ENCODE results near the gene SREBF1. TPM values are rescaled to one million over a fixed set of nuclear protein-coding genes. Genes with fewer than 3 reads are reported as not detected.

Gene SREBF1
- total RNA-seq, 2 experiments from 2014 or later: 103 to 116 TPM

DNA sequence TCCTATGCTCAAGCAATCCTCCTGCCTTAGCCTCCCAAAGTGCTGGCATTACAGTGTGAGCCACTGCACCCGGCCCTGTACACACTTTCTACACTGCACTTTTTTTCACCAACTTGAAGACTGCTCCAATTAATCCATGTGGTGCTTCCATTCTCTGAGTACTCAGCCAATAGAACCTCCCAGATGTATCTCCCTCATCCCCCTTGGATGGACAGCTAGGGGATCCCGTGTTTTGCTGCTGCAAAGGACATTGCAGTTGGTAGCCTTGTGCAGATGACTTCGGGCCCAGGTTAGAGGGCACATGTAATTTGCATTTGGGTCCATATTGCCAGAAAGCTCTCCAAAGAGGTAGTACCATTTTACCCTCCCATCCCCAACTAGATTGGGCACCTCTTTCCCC is 59.9 kb downstream of the SREBF1 start:
- H3K4me3 Mint-ChIP-seq: no peak overlapping the region
- ATAC-seq: no peak
- H3K4me1 Mint-ChIP-seq (ENCODE audit: low read depth): peaks cover 21% of the 10 kb centered on the region
- H3K36me3 Mint-ChIP-seq (ENCODE audit: low read depth): no peaks in the 10 kb centered on the region
- TF ChIP-seq CTCF (IDR thresholded peaks at IDR 0.05): no peak
- no peak overlapping the region for H3K27ac Mint-ChIP-seq
- H3K9me3 Mint-ChIP-seq: no peaks in the 10 kb centered on the region
- CTCF ChIA-PET: interaction anchor here (1.5 kb wide), 1 partner anchor 19 kb away, joined by 3 read pairs; no protein-coding TSS in a partner anchor
- intact Hi-C loops (cut with micrococcal nuclease): no loop called here
- POLR2A ChIA-PET: interaction anchor here (1.0 kb wide), 1 partner anchor 11 kb away, joined by 3 read pairs; no protein-coding TSS in a partner anchor
- DNase-seq: no peak
- H3K27me3 Mint-ChIP-seq: peaks cover 4% of the 10 kb centered on the region

DNA sequence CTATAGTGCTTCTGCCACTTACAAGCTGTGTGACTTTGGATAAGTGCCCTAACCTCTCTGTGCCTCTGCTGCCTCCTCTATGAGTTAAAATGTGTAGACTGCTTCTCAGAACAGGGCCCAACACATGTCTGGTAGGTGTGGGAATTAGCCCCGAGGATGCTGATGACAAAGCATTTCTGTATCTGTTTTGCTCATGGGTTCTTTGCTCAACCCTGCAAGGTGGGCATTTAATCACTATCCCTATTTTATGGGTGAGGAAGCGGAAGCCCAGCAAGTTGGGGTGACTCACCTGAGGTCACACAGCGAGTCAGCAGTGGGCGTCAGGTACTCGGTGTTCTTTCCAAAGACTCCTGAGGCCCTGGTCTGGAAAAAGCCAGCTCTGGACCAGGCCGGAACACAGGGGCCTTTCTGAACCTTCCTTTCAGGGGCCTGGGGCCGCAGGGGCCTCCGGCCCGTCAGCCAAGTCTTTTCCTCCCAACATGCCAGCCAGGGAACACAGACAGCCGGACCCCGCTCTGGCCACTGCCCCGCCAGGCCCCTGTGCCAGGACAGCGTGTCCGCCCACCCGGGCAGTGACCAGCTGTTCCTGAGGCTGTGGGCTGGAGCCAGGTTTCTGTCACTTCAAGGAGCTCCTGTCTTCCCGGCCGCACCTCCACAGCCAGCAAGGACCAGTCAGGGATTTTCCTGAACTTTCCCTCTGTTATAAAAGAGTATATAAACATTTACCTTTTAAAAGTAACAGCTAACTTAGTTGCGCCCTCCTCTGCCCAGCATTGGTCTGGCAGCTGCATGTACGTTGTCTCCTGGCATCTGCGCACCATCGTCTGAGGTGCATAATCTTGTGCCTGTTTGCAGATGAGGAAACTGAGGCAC is 62.5 kb downstream of the SREBF1 start:
- no peak overlapping the region for H3K4me3 Mint-ChIP-seq
- H3K27me3 Mint-ChIP-seq: no peaks in the 10 kb centered on the region
- DNase-seq (no peak), ATAC-seq (peak; percentile 39)
- ChIA-PET POLR2A (interaction anchor here (1.0 to 1.1 kb wide), 2 partner anchors 32 to 74 kb away, joined by 3 to 4 read pairs; no protein-coding TSS in a partner anchor), CTCF (interaction anchor here (1.3 kb wide), 1 partner anchor 10 kb away, joined by 6 read pairs; no protein-coding TSS in a partner anchor)
- H3K27ac Mint-ChIP-seq: no peak overlapping the region
- H3K36me3 Mint-ChIP-seq (ENCODE audit: low read depth): no peaks in the 10 kb centered on the region
- H3K4me1 Mint-ChIP-seq (ENCODE audit: low read depth): peaks cover 16% of the 10 kb centered on the region
- intact Hi-C loops (cut with micrococcal nuclease): no loop called here
- H3K9me3 Mint-ChIP-seq: no peaks in the 10 kb centered on the region
- no peak for TF ChIP-seq CTCF (IDR thresholded peaks at IDR 0.05)

- ChIA-PET CTCF (no interaction called here), POLR2A (interaction anchor here (1.4 kb wide), 1 partner anchor 11 kb away, joined by 3 read pairs; no protein-coding TSS in a partner anchor)
- TF ChIP-seq CTCF (IDR thresholded peaks at IDR 0.05): no peak
- intact Hi-C loops (cut with micrococcal nuclease): no loop called here
- no peak overlapping the region for H3K4me3 Mint-ChIP-seq
- no peaks in the 10 kb centered on the region for H3K36me3 Mint-ChIP-seq (ENCODE audit: low read depth)
- ATAC-seq (peak; percentile 49), DNase-seq (no peak)
- H3K27me3 Mint-ChIP-seq: no peaks in the 10 kb centered on the region
- no peak overlapping the region for H3K27ac Mint-ChIP-seq
- no peaks in the 10 kb centered on the region for H3K9me3 Mint-ChIP-seq
- peaks cover 16% of the 10 kb centered on the region for H3K4me1 Mint-ChIP-seq (ENCODE audit: low read depth)
These were observed 64.6 kb downstream of the SREBF1 start for GRCh38 chr17:17772231-17772630.

DNA sequence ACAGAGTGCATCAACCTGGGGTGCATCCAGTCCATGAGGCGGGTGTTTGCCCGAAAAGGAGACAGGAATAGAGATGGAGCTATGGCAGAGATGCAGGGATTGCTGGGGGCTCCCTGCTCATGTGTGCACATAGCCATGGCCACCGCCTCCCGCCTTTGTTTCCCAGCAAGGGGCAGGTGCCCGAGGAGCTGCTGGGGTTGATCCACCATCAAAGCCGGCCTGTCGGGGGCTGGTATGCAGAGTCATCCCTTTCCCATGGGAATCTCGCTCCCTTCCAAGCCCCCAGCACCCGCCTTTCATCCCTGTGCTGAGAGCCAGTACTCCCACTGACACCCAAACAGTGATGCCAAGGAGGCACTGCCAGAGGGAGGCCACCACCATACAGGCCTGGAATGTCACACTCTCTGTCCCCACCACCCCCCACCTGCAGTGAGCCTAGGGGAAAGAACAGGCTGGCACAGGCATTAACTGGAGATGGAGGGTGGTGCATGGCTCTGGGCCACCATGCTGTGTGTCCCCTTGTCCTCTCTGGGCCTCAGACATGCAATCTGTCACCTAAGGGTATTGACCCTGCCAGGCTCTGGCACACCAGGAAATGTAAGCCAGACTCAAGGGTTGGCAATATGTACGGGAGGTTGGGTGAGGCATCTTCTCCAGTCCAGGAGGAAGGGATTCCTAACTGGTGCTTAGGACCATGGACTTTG is 65.1 kb downstream of the SREBF1 start:
- Mint-ChIP-seq H3K4me1 (ENCODE audit: low read depth) (peaks cover 16% of the 10 kb centered on the region), H3K27ac (no peak overlapping the region), H3K36me3 (ENCODE audit: low read depth) (no peaks in the 10 kb centered on the region), H3K27me3 (no peaks in the 10 kb centered on the region), H3K9me3 (no peaks in the 10 kb centered on the region), H3K4me3 (no peak overlapping the region)
- ChIA-PET POLR2A (interaction anchor here (1.4 kb wide), 1 partner anchor 10 kb away, joined by 3 read pairs; no protein-coding TSS in a partner anchor), CTCF (no interaction called here)
- no peak for ATAC-seq
- no peak for TF ChIP-seq CTCF (IDR thresholded peaks at IDR 0.05)
- intact Hi-C loops (cut with micrococcal nuclease): no loop called here
- no peak for DNase-seq
